HG03095 (cell line): ENCODE data around the gene RGS3.

Experiments used
- ATAC-seq: cut with Tn5 transposase; IDR thresholded peaks from one replicate; pipeline ENCODE4 v1.9.1; 2021; ENCODE audit warnings: moderate library complexity; ENCODE audit not compliant: unreplicated experiment

RGS3 gene

DNA sequence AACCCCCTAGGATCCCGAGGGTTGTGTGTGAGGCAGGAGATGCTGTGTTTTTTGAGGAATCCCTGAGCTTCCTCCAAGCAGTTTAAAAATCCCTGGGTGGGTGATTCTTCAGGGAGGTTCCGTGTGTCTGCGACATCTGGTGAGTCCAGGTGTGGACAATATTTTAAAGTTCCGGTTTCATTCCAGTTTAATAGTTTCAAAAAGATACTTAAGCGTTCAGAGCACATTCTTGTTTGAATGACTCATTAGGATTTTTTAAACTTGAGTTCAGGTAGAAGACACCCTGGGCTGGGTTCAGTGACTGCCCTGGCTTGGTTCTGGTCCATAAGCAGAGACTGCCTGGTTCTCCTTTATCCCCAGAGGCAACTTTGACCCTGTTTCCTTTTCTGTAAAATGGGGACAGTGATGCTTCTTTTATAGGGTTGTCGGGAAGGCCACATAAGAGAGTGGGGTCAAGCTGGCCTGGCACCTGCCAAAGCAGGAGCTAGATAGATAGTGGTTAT is 119.2 kb downstream of the RGS3 start:
- ATAC-seq, result no peak

DNA sequence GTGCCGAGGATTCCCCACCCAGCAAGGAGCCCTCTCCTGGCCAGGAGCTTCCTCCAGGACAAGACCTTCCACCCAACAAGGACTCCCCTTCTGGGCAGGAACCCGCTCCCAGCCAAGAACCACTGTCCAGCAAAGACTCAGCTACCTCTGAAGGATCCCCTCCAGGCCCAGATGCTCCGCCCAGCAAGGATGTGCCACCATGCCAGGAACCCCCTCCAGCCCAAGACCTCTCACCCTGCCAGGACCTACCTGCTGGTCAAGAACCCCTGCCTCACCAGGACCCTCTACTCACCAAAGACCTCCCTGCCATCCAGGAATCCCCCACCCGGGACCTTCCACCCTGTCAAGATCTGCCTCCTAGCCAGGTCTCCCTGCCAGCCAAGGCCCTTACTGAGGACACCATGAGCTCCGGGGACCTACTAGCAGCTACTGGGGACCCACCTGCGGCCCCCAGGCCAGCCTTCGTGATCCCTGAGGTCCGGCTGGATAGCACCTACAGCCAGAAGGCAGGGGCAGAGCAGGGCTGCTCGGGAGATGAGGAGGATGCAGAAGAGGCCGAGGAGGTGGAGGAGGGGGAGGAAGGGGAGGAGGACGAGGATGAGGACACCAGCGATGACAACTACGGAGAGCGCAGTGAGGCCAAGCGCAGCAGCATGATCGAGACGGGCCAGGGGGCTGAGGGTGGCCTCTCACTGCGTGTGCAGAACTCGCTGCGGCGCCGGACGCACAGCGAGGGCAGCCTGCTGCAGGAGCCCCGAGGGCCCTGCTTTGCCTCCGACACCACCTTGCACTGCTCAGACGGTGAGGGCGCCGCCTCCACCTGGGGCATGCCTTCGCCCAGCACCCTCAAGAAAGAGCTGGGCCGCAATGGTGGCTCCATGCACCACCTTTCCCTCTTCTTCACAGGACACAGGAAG is 120.2 kb downstream of the RGS3 start:
- ATAC-seq, result no peak

DNA sequence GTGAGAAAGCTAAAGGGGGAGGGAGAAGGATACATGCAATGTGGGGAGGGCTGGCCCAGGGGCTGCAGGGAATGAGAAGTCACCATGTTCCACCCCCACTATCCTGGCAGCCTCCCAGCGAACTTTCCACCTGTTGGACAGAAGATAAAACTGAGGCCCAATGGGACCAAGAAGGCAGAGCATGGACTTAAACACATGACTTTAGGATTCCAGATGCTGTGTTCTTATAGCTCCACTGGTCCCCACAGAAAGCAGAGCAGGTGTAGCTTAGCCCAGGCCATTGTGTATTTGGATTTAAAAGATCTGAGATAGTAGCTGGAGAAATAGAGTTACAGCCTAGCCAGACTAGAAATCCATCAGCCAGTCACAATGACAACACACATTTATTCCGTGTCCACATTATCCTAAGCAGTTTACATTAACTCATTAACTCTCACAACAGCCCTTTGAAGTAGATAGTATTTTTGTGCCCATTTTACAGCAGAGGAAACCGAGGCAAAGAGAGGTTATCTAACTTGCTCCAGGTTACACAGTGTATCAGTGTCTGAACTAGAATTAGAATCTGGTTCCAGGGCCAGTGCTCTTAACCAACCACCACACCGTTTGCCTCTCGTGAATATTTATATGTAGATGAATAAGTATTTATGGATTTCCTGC is 121.0 kb downstream of the RGS3 start:
- ATAC-seq, result no peak

DNA sequence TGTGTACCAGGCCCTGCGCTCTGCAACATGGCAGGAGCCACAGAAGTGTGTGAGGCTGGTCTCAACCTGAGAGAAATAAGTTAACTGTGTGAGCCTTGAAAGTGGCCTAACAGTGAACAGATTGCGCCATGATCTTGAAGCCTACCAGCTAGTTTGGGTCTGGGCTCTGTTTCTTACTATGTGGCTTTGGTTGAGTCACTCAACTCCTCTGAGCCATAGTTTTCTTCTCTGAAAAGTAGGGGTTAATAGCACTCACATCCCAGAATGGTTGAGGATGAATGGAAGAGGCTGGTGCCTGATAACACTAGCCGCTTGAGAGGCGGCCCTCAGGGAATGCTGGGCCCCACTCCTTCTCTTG is 121.5 kb downstream of the RGS3 start:
- no peak for ATAC-seq

DNA sequence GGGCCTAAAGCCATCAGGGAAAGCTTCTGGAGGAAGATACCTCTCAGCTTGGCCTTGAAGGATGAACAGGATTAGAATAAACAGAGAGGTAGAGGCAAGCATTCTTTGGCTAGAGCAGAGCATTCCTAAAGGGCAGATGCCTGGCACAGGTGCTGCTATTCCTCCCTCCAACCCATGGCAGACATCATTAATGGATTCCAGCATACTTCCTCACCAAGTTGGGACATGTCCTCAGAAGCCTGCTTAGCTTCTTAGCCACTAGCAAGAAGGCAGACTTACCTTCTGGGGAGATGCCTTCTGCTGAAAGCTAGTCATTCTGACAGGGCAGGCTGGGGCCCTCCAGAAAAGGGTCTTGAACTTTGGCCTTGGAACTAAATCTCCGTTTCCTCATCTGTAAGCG is 122.0 kb downstream of the RGS3 start:
- no peak for ATAC-seq

DNA sequence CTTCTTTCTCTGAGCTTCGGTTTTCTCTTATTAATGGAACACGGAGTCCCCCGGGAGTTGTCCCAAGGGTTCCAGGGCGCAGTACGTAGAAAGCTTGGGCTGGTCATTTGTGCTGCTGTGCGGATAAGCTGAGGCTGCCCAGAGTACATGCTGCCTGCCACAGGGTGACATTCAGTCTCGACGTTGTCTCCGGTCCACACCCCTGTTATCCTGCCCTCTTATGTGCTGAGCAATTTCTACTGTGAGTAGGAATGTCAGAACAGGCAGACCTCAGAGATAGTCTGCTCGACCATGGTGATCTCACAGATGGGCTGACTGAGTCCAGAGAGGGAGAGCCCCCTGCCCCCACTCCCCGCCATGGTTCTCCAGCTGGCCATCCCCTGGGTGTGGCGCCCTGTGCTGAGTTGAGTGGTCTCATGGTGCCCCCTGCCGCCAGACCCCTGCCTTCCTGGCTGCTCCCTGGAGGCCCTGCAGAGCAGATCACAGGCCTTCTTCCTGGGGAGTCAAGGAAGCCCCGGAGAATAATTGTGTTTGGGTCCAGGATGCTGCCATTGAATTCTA is 124.0 kb downstream of the RGS3 start:
- no peak for ATAC-seq

DNA sequence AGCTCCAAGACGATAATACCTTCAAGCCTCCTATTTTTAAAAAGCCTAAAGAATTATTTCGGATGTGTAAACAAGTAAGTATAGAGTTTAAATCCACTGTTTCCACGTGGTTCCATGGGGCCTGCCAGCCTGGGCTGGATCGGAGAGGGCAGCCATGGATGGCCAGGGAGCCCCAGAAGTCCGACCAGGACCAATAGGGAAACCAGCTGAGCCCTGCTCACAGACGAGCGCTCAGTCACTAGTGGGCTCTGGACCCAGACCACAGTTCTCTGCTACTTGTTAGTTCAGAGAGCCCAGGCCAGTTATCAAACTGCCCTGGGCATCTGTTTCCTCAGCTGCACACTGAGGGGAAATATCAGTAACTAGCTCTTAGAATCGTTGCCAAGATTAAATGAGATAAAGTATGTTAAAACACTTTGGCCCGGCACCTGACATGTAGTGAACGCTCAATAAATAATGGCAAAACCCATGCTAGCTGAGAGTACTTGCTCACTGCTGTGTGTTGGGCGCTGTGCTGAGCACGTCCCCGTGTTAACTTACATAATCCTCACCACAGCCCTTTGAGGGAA is 124.8 kb downstream of the RGS3 start:
- no peak for ATAC-seq

DNA sequence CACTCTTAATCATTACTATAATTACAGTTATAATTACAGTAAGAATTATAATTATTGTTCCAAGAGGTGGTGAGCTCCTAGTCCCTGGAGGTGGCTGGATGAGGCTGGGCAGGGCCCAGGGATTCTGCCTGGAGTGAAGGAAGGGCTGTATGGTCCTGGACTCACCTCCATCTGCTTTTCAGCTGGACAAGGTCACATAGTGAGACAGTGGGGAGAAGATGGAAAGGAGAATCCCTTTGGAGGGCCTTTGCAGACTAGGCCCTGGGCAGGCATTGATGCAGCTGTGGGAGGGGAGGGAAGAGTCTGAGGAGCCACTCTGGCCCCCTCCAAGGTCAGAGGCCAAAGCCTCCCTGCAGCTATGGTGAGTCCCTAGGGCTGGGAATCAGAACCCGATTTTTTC is 125.4 kb downstream of the RGS3 start:
- ATAC-seq, result no peak

DNA sequence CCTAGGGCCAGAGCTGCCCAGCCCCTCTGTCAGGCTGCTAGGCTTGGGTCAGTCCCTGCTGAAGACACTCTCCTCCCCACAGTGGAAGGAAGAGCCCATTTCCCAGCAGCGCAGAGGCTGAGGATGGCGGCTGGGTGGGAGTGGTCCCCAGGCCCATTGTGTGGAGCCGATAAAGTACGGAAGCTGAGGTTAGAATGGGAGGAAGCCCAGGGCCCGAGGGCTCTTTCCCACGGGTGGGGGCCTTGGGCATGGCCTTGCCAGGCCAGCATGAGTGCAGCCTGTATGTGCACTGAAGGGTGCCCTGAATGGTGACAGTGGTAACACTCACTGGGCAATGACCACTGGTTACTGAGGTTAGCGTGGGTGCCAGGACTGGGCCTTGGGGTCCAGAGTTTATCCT is 125.9 kb downstream of the RGS3 start:
- ATAC-seq, result no peak

DNA sequence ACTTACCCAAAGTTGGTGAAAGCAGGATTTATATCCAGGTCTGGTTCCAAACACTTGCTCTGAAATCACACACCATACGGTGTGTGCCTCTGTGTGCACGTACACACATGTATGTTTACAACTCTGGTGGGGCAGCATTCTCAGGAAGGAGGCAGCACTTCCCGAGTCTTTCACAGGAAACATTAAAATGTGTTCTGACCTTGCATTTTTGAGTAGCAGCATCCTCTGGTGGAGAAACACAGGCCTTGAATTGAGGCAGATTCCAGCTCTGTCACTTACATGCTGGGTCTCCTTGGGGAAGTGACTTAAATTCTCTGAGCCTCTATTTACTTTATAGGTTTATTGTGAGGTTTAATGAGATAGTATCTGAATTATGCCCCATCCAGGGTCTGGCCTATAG is 126.4 kb downstream of the RGS3 start:
- ATAC-seq, result no peak

DNA sequence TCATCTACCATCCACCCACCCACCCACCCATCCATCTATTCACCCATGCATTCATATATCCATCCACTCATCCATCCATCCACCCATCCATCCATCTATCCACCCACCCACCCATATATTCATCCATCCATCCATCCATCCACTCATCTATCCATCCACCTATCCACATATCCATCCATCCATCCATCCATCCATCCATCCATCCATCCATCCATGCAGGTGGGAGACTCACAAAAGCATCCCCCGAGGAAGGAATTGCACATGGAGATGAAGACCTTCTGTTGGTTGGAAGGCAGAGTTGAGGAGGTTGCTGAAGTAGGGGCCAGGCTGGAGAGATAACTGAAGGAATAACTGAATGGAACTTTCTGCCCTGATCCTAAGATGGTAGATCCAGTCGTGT is 126.9 kb downstream of the RGS3 start:
- ATAC-seq, result no peak

DNA sequence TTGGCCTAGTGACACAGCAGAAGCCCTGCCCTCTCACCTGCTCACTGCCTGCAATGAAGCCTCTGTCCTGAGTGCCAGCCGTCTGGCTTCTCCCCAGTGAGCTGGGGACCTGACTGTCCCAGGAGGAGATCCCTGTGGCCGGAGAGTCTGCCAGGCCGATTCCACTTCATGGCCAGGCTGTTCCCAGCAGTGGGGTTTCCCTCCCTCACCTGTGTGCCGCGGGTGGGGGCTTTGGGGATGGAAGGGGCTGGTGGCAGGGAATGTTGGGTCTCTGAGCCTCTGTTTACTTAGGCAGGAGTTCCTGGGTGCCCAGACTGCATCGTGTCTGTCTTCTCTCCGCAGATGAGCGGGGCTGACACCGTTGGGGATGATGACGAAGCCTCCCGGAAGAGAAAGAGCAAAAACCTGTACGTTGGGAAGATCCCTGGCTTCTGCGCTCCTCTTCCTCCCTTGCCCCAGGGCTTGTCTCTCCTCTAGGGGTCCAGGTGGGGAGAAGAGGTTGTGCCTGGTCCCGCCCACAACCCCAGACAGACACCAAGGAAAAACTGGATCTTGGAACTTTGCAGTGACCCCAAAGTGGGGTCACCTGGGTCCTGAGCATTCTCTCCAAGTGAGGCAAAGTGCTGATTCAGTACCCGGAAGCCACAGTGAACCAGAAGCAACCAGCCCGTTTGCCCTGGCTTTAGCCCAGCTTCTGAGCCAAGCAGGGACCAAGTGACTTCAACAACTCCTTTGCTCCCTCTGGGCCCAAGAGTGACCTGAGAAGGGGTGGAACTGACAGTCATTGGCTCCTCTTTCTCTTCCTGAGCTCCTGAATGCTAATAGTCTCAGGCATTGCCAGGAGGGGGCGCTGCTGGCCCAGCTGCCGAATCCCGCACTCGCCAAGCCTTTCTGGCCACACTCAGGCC is 127.7 kb downstream of the RGS3 start:
- peak; percentile 43 for ATAC-seq

DNA sequence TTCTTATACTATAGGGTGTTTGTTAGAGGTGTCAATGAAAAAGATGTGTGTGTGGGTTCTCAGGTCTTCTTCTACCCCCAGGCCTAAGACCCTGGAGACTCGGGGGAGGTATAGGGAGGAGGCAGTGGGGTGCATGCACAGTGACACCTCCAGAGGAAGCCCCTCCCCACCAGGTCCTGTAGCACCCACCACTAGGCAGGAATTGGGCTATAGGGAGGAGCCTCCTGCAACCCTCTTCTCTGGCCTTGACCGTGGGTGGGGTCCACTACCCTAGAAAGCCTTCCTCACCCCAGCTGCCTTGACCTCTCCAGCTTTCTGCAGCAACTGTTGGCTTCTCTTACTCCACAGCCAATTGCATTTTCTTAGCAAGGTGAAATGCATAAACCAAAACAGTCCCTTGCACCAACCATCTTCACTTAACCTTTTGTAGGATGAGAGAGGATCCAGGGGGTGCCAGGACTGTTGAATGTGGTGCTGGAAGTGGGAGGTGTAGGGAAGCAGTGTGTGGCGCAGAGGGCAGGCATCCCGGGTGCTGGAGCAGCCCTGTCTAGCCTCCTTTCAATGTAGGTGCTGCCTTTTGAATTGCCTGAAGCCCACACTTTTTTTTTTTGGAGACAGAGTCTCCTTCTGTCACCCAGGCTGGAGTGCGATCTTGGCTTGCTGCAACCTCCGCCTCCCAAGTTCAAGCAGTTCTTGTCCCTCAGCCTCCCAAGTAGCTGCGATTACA is 128.5 kb downstream of the RGS3 start:
- peak; percentile 3 for ATAC-seq

DNA sequence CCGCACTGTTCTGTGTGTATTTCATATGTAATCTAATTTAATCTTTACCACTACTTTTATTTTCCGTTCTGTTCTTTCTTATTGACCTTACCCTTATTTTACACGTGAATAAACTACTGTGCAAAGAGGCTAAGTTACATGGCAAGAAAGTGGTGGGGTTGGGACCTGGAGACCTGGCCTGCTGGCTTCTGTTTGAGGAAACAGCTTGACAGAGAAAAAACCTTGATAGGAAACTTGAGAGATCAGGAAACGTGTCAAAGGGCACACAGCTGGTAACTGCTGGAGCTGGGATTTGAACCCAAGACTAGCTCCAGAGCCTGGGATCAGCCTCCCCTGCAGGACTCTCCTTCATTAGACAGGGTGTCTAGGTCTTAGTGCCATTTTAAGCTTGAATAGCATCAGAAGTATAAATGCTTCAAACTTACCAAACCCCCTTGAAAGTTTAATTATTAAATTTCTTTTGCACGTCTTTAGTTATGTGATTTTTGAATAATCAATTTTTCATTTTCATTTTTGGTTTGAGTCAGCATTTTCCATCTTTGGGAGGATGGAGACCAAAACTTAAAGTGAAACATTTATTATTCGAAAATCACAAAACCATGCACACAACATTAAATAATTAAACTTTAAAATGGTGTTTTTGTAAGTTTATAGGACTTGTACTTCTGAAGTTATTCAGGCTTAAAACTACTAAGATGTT is 129.5 kb downstream of the RGS3 start:
- ATAC-seq, result no peak

DNA sequence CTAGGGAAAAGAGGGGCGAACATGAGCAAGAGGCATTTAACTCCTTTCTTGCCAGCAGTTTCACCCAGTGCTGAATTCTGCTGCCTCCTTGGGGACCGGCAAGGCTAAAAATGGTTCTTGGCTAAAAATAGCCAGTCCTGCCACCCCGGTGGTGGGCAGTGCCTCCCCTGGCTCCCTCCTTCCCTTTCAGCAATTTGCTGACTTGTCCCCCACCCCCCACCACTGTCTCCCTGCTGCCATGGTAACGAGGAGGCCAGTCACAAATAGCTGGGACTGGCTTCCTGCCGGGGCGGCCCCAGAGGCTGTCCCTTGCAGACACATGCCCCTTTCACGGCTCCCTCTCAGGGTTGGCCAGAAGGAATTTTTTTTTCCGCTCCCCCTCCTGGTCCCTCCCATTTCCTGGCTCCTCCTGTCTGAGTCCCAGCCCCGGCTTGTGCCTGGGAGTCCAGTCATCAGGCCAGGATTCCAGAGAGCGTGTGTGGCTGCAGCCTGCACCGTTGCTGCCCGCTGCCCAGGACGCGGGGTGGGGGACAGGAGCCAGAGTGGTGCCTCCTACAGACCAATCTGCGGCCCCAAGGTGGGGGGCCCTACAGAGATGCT is 130.3 kb downstream of the RGS3 start:
- ATAC-seq, result peak; percentile 59

DNA sequence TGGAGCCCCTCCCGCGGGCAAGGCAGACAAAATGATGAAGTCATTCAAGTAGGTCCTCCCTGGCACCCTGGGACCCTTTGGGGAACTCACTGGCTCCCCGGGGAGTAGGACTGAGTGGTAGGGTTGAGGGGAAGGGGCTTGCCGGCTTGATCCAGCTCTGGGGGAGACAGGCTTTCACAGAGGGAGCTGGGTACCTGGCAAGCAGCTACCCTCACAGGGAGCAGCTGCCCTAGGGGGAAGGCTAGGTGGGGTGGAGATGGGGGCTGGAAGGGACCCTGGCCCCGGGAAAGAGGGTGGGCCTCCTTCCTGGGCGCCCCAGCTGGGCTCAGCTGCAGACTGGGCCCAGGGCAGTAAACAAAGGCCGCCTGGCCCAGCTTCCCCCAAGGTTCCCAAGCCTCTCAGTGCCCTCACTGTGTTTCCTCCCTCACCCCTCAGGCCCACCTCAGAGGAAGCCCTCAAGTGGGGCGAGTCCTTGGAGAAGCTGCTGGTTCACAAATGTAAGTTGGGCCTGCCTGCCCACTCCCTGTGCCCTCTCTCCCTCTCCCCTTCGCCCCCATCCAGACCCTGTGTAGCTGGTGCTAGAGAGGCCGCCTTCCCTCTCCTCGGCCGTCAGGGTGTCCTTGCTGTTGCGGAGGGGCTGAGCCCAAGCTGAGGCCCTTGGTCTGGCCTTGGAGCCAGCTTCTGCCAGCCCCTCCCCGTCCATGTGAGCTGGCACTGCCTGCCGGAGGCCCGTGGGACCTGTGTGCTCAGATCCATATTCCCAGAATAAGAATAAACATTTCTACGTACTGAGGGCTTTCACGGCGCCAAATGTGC is 131.2 kb downstream of the RGS3 start:
- ATAC-seq, result no peak

DNA sequence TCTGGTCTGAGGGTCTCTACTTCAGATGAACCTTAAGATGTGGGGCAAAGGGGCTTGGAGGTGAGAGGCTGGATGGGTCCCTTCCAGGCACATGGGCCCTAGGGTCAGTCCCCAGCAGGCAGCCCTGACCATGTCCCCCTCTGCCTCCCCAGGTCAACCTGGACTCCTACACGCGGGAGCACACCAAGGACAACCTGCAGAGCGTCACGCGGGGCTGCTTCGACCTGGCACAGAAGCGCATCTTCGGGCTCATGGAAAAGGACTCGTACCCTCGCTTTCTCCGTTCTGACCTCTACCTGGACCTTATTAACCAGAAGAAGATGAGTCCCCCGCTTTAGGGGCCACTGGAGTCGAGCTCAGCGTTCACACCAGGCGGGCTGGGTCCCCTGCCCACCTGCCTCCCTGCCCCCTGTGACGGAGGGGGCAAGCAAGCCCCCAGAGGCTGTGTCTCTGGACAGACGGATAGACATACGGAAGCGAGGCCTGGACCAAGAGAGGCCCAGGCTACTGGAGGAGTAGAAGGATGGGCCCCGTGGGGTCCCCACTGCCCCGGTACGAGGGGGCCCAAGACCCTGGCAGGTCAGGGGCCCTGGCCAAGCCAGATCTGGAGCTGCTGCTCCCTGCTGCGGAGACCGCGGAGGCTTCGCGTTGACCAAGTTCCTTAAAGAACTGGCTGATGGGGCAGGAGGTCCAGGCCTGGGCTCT is 133.2 kb downstream of the RGS3 start:
- ATAC-seq, result no peak
